Astrocyte (in vitro differentiated cells and primary cell): ENCODE results near the gene MMS19. TPM values are rescaled to one million over a fixed set of nuclear protein-coding genes. Genes with fewer than 3 reads are reported as not detected.

ENCODE experiments used
- DNase-seq: peaks from one replicate; pipeline ENCODE4 v3.0.0-alpha.2; 2010; ENCODE audit warnings: low read depth
- FAIRE-seq: peaks from 2 replicates; lab custom pipeline; 2011; peaks lifted over from hg19 to GRCh38; lab: Jason Lieb, UNC
- H2AFZ ChIP-seq: 2 replicates; pipeline ENCODE4 v1.6.0; 2012; ENCODE audit warnings: low read depth, low read length, inconsistent platforms
- H3K27ac ChIP-seq: 2 replicates; pipeline ENCODE4 v1.5.1; 2011; ENCODE audit warnings: low read depth, low read length, inconsistent platforms
- H3K27me3 ChIP-seq: 2 replicates; pipeline ENCODE4 v1.6.0; 2011; ENCODE audit warnings: low read length, inconsistent platforms; ENCODE audit not compliant: insufficient read depth
- H3K36me3 ChIP-seq: 2 replicates; pipeline ENCODE4 v1.5.1; 2011; ENCODE audit warnings: low read length, inconsistent platforms; ENCODE audit not compliant: insufficient read depth
- H3K4me1 ChIP-seq: 2 replicates; pipeline ENCODE4 v1.5.1; 2011; ENCODE audit warnings: low read length, inconsistent platforms; ENCODE audit not compliant: insufficient read depth
- H3K4me2 ChIP-seq: 2 replicates; pipeline ENCODE4 v1.6.0; 2012; ENCODE audit warnings: low read length, inconsistent platforms
- H3K4me3 ChIP-seq: 2 replicates; pipeline ENCODE4 v1.5.1; 2011; ENCODE audit warnings: low read depth, mild to moderate bottlenecking, low read length, inconsistent platforms; ENCODE audit not compliant: insufficient read depth
- H3K79me2 ChIP-seq: 2 replicates; pipeline ENCODE4 v1.6.0; 2012; ENCODE audit warnings: mild to moderate bottlenecking, low read length, inconsistent platforms; ENCODE audit not compliant: insufficient read depth
- H3K9ac ChIP-seq: 2 replicates; pipeline ENCODE4 v1.6.0; 2012; ENCODE audit warnings: mild to moderate bottlenecking, low read length, inconsistent platforms
- H3K9me3 ChIP-seq: 2 replicates; pipeline ENCODE4 v1.5.1; 2012; ENCODE audit warnings: low read depth, mild to moderate bottlenecking, low read length, inconsistent platforms; ENCODE audit not compliant: insufficient read depth
- H4K20me1 ChIP-seq: 2 replicates; pipeline ENCODE4 v1.6.0; 2012; ENCODE audit warnings: low read length, inconsistent platforms; ENCODE audit not compliant: insufficient read depth
- H3K27ac Mint-ChIP-seq: one replicate; pipeline ENCODE4 v1.8.0; 2021; ENCODE audit warnings: mild to moderate bottlenecking, mixed read lengths; ENCODE audit not compliant: unreplicated experiment
- H3K27me3 Mint-ChIP-seq: one replicate; pipeline ENCODE4 v1.8.0; 2021; ENCODE audit warnings: low read depth, mixed read lengths; ENCODE audit not compliant: unreplicated experiment
- H3K36me3 Mint-ChIP-seq: one replicate; pipeline ENCODE4 v1.8.0; 2021; ENCODE audit warnings: low read depth, mixed read lengths; ENCODE audit not compliant: unreplicated experiment
- H3K4me1 Mint-ChIP-seq: one replicate; pipeline ENCODE4 v1.8.0; 2021; ENCODE audit warnings: low read depth, mixed read lengths; ENCODE audit not compliant: unreplicated experiment
- H3K4me3 Mint-ChIP-seq: one replicate; pipeline ENCODE4 v1.8.0; 2021; ENCODE audit warnings: mild to moderate bottlenecking, moderate library complexity, mixed read lengths; ENCODE audit not compliant: unreplicated experiment
- H3K9me3 Mint-ChIP-seq: one replicate; pipeline ENCODE4 v1.8.0; 2021; ENCODE audit warnings: mild to moderate bottlenecking, mixed read lengths; ENCODE audit not compliant: unreplicated experiment
- EZH2 ChIP-seq: IDR thresholded peaks from 2 replicates; pipeline ENCODE4 v1.6.1; 2012; ENCODE audit warnings: mild to moderate bottlenecking, low read length, inconsistent platforms; ENCODE audit not compliant: insufficient read depth
- total RNA-seq: library from RNA; stranded (reverse); gene quantifications from 2 replicates; pipeline ENCODE4 v1.2.1, GENCODE V29; 2021
- TF ChIP-seq, protein P1 (sequence below): IDR thresholded peaks from 2 replicates; pipeline ENCODE4 v1.5.1; 2011; ENCODE audit warnings: low read depth, mild to moderate bottlenecking, inconsistent platforms, low read length, moderate library complexity; ENCODE audit not compliant: insufficient read depth

Gene MMS19
- total RNA-seq, 1 donor from 2014 or later: 84.4 TPM

DNA sequence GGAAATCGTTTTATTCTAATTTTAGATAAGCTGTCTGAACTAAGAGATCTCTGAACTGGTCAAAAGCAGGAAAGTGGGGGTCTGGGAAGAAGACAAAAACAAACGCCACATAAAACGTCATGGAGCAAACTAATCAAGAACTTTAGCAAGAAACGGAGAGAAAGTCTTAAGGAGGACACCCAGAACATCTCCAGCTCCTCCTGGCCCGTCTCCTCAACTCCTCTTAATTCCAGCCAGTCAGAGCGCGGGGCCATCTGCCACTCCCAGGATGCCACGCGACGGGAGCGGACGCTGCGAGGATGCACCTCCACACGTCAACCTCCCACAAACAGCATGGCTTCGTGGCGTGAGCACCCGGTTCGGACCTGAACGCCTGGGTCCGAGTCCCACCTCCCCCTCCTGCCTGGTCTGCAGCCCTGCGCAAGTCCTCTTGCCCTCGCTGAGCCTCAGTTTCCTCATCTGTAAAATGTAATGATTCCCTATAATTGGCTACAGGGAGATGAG, 598 bp downstream of the MMS19 start:
- no peaks in the 10 kb centered on the region for H3K27me3 ChIP-seq
- Mint-ChIP-seq H3K27ac (peak overlapping the region; percentile 97), H3K36me3 (no peaks in the 10 kb centered on the region), H3K27me3 (no peaks in the 10 kb centered on the region), H3K4me1 (peaks cover 50% of the 10 kb centered on the region), H3K9me3 (no peaks in the 10 kb centered on the region), H3K4me3 (peak overlapping the region; percentile 98)
- DNase-seq (peak; percentile 68), FAIRE-seq (peak; percentile 26)
- H4K20me1 ChIP-seq: peaks cover 73% of the 10 kb centered on the region
- H3K27ac ChIP-seq: peak overlapping the region; percentile 88
- TF ChIP-seq, protein P1, sequence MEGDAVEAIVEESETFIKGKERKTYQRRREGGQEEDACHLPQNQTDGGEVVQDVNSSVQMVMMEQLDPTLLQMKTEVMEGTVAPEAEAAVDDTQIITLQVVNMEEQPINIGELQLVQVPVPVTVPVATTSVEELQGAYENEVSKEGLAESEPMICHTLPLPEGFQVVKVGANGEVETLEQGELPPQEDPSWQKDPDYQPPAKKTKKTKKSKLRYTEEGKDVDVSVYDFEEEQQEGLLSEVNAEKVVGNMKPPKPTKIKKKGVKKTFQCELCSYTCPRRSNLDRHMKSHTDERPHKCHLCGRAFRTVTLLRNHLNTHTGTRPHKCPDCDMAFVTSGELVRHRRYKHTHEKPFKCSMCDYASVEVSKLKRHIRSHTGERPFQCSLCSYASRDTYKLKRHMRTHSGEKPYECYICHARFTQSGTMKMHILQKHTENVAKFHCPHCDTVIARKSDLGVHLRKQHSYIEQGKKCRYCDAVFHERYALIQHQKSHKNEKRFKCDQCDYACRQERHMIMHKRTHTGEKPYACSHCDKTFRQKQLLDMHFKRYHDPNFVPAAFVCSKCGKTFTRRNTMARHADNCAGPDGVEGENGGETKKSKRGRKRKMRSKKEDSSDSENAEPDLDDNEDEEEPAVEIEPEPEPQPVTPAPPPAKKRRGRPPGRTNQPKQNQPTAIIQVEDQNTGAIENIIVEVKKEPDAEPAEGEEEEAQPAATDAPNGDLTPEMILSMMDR: no peak
- no peak for TF ChIP-seq EZH2
- peaks cover 88% of the 10 kb centered on the region for H3K79me2 ChIP-seq
- peak overlapping the region; percentile 82 for H2AFZ ChIP-seq
- H3K36me3 ChIP-seq: no peaks in the 10 kb centered on the region
- peak overlapping the region; percentile 98 for H3K4me2 ChIP-seq
- peaks cover 24% of the 10 kb centered on the region for H3K4me1 ChIP-seq
- H3K9me3 ChIP-seq: no peaks in the 10 kb centered on the region
- H3K9ac ChIP-seq: peak overlapping the region; percentile 95
- H3K4me3 ChIP-seq: peak overlapping the region; percentile 97

DNA sequence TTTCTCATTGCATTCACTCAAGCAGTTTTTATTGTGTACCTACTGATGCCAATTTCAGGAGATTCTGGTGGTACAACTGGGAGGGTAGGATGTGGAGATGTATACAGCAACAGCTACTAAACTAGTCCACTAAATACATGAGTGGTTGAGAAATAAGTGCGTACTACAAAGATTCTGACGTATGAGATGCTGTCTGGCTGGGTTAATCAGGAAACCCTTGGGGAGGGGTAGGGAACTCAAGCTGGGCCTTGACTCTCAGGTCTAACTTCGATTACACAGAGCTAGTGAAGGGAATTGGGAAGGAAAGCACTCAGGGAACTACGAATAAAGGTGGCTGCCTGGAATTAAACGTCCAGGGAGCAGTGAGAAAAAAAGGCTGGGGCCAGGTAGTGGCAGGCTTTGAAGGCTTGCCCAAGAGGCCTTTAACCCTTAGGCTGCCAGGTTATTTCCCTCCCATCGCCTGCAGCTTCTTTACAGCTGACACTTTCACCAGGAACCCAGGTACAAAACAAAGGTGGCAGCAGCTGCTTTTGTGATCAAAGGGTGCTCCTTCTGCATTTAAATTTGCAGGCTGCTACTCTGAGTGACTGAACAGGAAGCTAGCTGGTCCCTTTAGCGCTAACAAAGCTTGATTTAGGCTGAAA, 3.2 kb downstream of the MMS19 start:
- no peaks in the 10 kb centered on the region for H3K9me3 Mint-ChIP-seq
- Histone ChIP-seq H4K20me1 (peaks cover 66% of the 10 kb centered on the region), H3K9ac (no peak overlapping the region)

More for the DNA sequence above, 3.2 kb downstream of the MMS19 start:
- no peaks in the 10 kb centered on the region for H3K36me3 ChIP-seq
- H3K27ac ChIP-seq: no peak overlapping the region
- H3K4me1 Mint-ChIP-seq: peaks cover 36% of the 10 kb centered on the region
- H3K9me3 ChIP-seq: no peaks in the 10 kb centered on the region
- peak overlapping the region; percentile 80 for H3K4me3 Mint-ChIP-seq
- H3K79me2 ChIP-seq: peaks cover 88% of the 10 kb centered on the region
- TF ChIP-seq EZH2: no peak
- TF ChIP-seq, protein P1: no peak
- H3K27me3 Mint-ChIP-seq: no peaks in the 10 kb centered on the region
- DNase-seq: no peak
- no peak overlapping the region for H2AFZ ChIP-seq
- H3K4me3 ChIP-seq: no peak overlapping the region
- no peak for FAIRE-seq
- peak overlapping the region; percentile 85 for H3K27ac Mint-ChIP-seq
- peaks cover 17% of the 10 kb centered on the region for H3K4me1 ChIP-seq
- no peaks in the 10 kb centered on the region for H3K27me3 ChIP-seq
- H3K4me2 ChIP-seq: peak overlapping the region; percentile 18
- H3K36me3 Mint-ChIP-seq: no peaks in the 10 kb centered on the region
